Transverse colon (tissue), 4 donors: ENCODE measurements around the gene WDR47.

ENCODE experiments used
- CTCF ChIP-seq, 5 experiments: fragments of 200-600 bp in 3 of 5; fragments of 450-650 bp in 2 of 5; sonication (generic) in 3 of 5; IDR thresholded peaks; 1 replicate in 2 of 5; 2 replicates in 3 of 5; pipeline ENCODE4 v1.5.1; 2016 to 2017; ENCODE audit warnings: antibody characterized with exemption in 5 of 5, inconsistent platforms in 3 of 5, mild to moderate bottlenecking in 2 of 5, moderate library complexity in 1 of 5
- EP300 ChIP-seq: sonication (generic); formaldehyde crosslinking; IDR thresholded peaks from one replicate; pipeline ENCODE4 v1.6.1; 2017; ENCODE audit warnings: antibody characterized with exemption, low read depth
- POLR2A ChIP-seq: fragments of 450-650 bp; IDR thresholded peaks from one replicate; pipeline ENCODE4 v1.6.1; 2016; ENCODE audit warnings: antibody characterized with exemption, mild to moderate bottlenecking, moderate library complexity
- POLR2AphosphoS5 ChIP-seq, 3 donors: sonication (generic); formaldehyde crosslinking; IDR thresholded peaks; one replicate each; pipeline ENCODE4 v1.6.1; 2016; ENCODE audit warnings: antibody characterized with exemption in 3 of 3

DNA sequence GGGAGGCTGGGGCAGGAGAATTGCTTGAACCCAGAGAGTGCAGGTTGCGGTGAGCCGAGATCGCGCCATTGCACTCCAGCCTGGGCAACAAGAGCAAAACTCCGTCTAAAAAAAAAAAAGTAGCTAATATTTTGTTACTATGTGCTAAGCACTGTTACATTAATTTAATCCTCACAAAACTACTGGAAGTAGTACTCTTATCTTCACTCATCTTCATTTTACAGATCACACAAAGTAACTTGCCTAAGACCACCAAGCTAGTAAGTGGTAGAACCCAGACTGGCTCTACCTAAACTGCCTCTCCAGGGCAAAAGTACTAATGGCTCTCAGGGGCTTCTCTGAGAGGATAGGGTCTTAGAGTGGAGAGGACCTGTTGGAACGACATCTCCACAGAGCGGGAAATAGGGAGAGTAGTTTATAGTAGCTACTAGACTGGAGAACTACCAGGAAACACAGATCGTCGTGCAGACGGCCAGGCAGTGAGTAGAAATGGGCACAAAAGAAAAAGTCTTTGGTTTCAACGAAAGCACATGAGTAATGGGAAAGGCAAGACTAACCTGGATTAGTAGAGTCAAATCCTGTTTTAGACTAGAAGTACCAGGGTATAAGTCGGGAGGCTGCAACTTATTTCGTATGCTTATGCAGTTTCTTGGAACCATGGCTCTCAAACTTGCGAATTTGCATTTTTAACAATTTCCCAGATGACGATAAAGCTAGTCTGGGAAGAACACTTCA, 80.0 kb downstream of the WDR47 start:
- no peak for TF ChIP-seq CTCF (IDR thresholded peaks at IDR 0.05)
- TF ChIP-seq EP300 = no peak
- no peak for TF ChIP-seq POLR2A
- no peak for TF ChIP-seq POLR2AphosphoS5 (IDR thresholded peaks at IDR 0.05)
